K562 (cell line): Measurements from ENCODE around the gene ERN1. TPM values are rescaled to one million over a fixed set of nuclear protein-coding genes. Genes with fewer than 3 reads are reported as not detected.

Experiments used
- ATF6 ChIP-seq: sonication (generic); formaldehyde crosslinking; IDR thresholded peaks from 2 replicates; pipeline ENCODE4 v1.4.0; 2020; ENCODE audit warnings: mild to moderate bottlenecking, missing genetic modification reagents
- CSDE1 ChIP-seq, 2 experiments: fragments of 450-650 bp; IDR thresholded peaks; 2 replicates each; pipeline ENCODE4 v1.6.1; 2016; ENCODE audit warnings: mild to moderate bottlenecking in 1 of 2
- HCFC1 ChIP-seq: IDR thresholded peaks from 2 replicates; pipeline ENCODE4 v1.6.1; 2012; ENCODE audit warnings: low read depth, low read length, improper control_type of control experiment
- KDM5B ChIP-seq: fragments of 200-600 bp; sonication (generic); IDR thresholded peaks from 2 replicates; pipeline ENCODE4 v1.6.1; 2012; ENCODE audit warnings: low read depth, mild to moderate bottlenecking, moderate library complexity, low read length, control low read depth, inconsistent platforms; ENCODE audit not compliant: insufficient replicate concordance
- KLF10 ChIP-seq: fragments of 250-450 bp; sonication (Bioruptor Pico); IDR thresholded peaks from 2 replicates; pipeline ENCODE4 v1.6.1; 2021; ENCODE audit warnings: matching md5 sums
- MBD2 ChIP-seq: sonication (generic); IDR thresholded peaks from 2 replicates; pipeline ENCODE4 v1.6.1; 2016; ENCODE audit warnings: low read depth, borderline replicate concordance
- NRF1 ChIP-seq, 2 experiments: fragments of 450-650 bp; IDR thresholded peaks in 1 of 2; conservative IDR thresholded peaks in 1 of 2; 2 replicates each; pipeline ENCODE4 v1.6.1; 2014; ENCODE audit warnings: mild to moderate bottlenecking in 2 of 2
- OTX1 ChIP-seq: fragments of 450-650 bp; formaldehyde crosslinking; IDR thresholded peaks from 2 replicates; pipeline ENCODE4 v1.4.0; 2022; ENCODE audit warnings: mild to moderate bottlenecking
- POLR2A ChIP-seq: fragments of 450-650 bp; conservative IDR thresholded peaks from 2 replicates; pipeline ENCODE4 v1.6.1; 2016
- RBM34 ChIP-seq: fragments of 200-400 bp; formaldehyde crosslinking; IDR thresholded peaks from 2 replicates; pipeline ENCODE4 v1.6.1; 2018; ENCODE audit warnings: low read length, borderline replicate concordance; ENCODE audit not compliant: insufficient read depth
- RFX7 ChIP-seq: fragments of 250-450 bp; sonication (Bioruptor Pico); IDR thresholded peaks from 2 replicates; pipeline ENCODE4 v1.5.1; 2021; ENCODE audit warnings: mild to moderate bottlenecking
- SMARCA4 ChIP-seq: fragments of 450-650 bp; IDR thresholded peaks from 2 replicates; pipeline ENCODE4 v1.6.1; 2016
- TOE1 ChIP-seq, 2 experiments: fragments of 450-650 bp in 1 of 2; sonication (generic) in 1 of 2; formaldehyde crosslinking in 1 of 2; IDR thresholded peaks; 2 replicates each; pipeline versions ENCODE4 v1.7.1 to v1.8.0; 2016 to 2022; ENCODE audit warnings: borderline replicate concordance in 2 of 2, mild to moderate bottlenecking in 2 of 2, antibody characterized with exemption in 1 of 2, inconsistent platforms in 1 of 2, low read depth in 1 of 2, missing genetic modification reagents in 1 of 2, moderate library complexity in 1 of 2
- ZBTB5 ChIP-seq: fragments of 450-650 bp; IDR thresholded peaks from 2 replicates; pipeline ENCODE4 v1.6.1; 2017; ENCODE audit warnings: antibody characterized with exemption
- ZNF318 ChIP-seq, 2 experiments: fragments of 450-650 bp; IDR thresholded peaks; 2 replicates each; pipeline ENCODE4 v1.6.1; 2016; ENCODE audit warnings: mild to moderate bottlenecking in 2 of 2, borderline replicate concordance in 1 of 2, low read depth in 1 of 2, moderate library complexity in 1 of 2
- ZSCAN29 ChIP-seq: fragments of 450-650 bp; IDR thresholded peaks from 2 replicates; pipeline ENCODE4 v1.6.1; 2017
- polyA plus RNA-seq, 8 experiments: library from polyadenylated mRNA; depleted of rRNA in 4 of 8; stranded (reverse) in 5 of 8; unstranded in 3 of 8; fragments of >200 nt; fragmentation: Nextera tagmentation in 2 of 8; fragmentation: Illumina TruSeq in 1 of 8; extraction: Ambion mirVana in 2 of 8; extraction: Trizol in 1 of 8; gene quantifications; 2 replicates each; pipeline versions ENCODE4 v1.2.1 to v1.2.3, GENCODE V29; 2011 to 2014; ENCODE audit warnings: inconsistent platforms in 1 of 8, missing spikeins in 1 of 8
- total RNA-seq, 7 experiments: library from RNA; depleted of rRNA in 6 of 7; stranded (reverse); fragments of >200 nt in 6 of 7; fragmentation: Illumina TruSeq in 2 of 7; extraction: Trizol in 2 of 7; gene quantifications; 2 replicates each; pipeline versions ENCODE4 v1.2.1 to v1.2.3, GENCODE V29; 2011 to 2021; ENCODE audit warnings: low replicate concordance in 1 of 7

ERN1 gene
- total and polyA plus RNA-seq, 9 of the 15 experiments (the other 6 are each of a cell fraction or from before 2014, with no cell fraction given) = 2.1 to 22.5 (median 7.3) TPM

GRCh38 chr17:64146418-64147109 is 16.6 kb upstream of the ERN1 start (continued):
- no peak for TF ChIP-seq TOE1 (IDR thresholded peaks at IDR 0.05; ENCODE audit: borderline replicate concordance)
- TF ChIP-seq TOE1 (CRISPR knock-in tag; IDR thresholded peaks at IDR 0.05; ENCODE audit: borderline replicate concordance, low read depth) = no peak
- TF ChIP-seq CSDE1 (IDR thresholded peaks at IDR 0.05) = no peak
- no peak for TF ChIP-seq ZBTB5
- no peak for TF ChIP-seq HCFC1
- TF ChIP-seq KDM5B = peak; percentile 84
- peak; percentile 77; the same call in 1 of the 2 replicates for TF ChIP-seq POLR2A
- TF ChIP-seq RBM34 = no peak
- TF ChIP-seq ZSCAN29 = peak; percentile 51; the same call in 1 of the 2 replicates
- TF ChIP-seq KLF10 (CRISPR knock-in tag) = no peak
- TF ChIP-seq MBD2 = peak; percentile 25; the same call in 1 of the 2 replicates
- TF ChIP-seq NRF1 (conservative IDR thresholded peaks at IDR 0.05 in 1 of 2, IDR thresholded peaks at IDR 0.05 in 1 of 2) = peak; percentile 56 to 61; a peak in 3 of 4 replicates
- no peak for TF ChIP-seq SMARCA4
- TF ChIP-seq RFX7 (CRISPR knock-in tag) = no peak; the same call in 1 of the 2 replicates
- TF ChIP-seq ATF6 (CRISPR knock-in tag) = 0 out of 2 replicates have a peak, but pooled peaks have one; percentile 6
- peak; percentile 9; the same call in 1 of the 2 replicates for TF ChIP-seq OTX1 (CRISPR knock-in tag)
- no peak for TF ChIP-seq ZNF318 (IDR thresholded peaks at IDR 0.05; ENCODE audit: borderline replicate concordance in 1 of 2, low read depth in 1 of 2)
